GM12874 (cell line): ENCODE data around the gene COBLL1.

Experiments
- CTCF ChIP-seq: IDR thresholded peaks from 2 replicates; pipeline ENCODE4 v1.5.1; 2011; ENCODE audit warnings: low read depth, mild to moderate bottlenecking, control low read depth, low read length, moderate library complexity; ENCODE audit not compliant: insufficient read depth

The COBLL1 gene

GRCh38 chr2:164877927-164878326 lies 36.3 kb upstream of the COBLL1 start:
- TF ChIP-seq CTCF, result no peak

DNA sequence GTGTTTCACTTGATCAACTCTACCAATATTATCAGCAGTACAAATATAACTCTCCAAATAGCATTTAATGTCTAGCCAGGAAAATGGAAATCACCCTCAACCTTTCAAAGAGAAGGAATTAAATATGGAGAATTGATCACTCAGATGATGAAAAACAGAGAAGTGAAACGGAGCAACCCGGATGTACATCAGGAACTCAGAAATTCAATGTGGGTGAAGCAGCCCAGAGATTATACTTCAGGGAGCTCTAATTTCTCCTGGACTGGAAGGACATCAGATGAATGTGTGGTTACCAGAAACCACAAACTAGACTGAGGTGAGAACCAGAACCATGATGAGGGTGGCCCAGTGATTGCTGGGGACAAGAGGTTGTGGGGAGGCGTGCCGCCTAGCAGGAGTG lies 35.5 kb upstream of the COBLL1 start:
- TF ChIP-seq CTCF, result no peak

DNA sequence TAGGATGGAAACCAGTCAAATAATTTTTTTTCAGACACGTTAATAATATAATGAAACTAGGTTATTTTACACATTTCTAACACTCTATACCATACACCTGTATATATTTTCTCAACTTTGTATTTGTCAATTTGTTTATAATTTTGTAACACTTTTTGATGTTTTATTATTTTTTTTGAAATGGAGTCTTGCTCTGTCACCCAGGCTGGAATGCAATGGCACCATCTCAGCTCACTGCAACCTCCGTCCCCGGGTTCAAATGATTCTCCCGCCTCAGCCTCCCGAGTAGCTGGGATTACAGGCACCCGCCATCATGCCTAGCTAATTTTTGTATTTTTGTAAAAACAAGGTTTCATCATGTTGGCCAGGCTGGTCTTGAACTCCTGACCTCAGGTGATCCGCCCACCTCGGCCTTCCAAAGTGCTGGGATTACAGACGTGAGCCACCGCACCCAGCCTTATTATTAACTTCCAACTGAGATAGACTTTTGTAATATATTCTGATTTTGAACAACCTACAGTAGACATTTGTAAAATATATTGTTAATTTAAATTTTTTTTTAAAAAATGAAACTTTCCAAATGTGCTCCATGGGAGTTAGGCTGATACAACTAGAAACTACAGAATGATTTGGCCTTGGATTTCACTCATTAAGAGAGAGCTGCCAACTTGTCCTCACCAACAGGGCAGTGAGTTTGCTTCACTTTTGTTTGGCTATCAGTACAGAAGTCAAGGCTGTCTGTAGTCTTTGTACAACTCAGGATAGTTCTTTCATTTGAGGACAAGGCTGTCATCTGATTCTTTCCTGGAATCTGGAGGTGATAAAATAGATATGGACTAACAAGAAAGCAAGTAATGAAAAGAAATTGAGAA lies 33.9 kb upstream of the COBLL1 start:
- TF ChIP-seq CTCF, result no peak

DNA sequence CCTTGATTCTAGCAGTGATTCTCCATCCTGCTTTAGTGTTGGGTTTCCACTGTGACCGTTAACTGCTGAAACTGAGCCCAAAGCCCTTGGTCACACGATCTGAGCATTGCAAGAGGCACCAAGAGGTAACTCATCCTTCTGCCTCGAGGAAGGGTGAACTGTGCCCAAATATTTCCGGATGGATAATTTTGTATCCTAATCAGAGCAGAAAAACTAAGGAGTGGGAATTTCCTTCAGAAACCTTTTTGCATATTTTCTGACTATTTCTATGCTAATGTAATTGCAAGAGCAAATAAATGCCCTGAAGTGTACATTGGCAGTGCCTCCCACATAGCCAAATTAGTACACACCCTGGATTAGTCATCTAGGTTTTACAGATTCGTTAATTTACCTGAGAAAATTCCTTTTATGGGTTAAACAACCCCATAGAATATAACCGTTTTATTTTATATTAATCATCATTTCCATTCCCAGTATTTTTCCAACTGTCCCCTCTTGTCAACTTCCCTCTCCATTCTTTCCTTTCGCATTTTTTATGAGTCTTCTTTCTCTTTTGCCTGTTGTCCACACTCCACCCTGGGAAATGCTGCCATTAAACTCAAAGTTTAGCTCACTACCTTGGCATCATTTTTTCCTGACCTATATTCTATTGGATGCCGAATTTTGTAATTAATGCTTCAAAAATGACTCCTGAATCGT lies 31.7 kb upstream of the COBLL1 start:
- TF ChIP-seq CTCF, result no peak

- no peak for TF ChIP-seq CTCF
These were observed 29.8 kb upstream of the COBLL1 start for GRCh38 chr2:164871404-164871803.

DNA sequence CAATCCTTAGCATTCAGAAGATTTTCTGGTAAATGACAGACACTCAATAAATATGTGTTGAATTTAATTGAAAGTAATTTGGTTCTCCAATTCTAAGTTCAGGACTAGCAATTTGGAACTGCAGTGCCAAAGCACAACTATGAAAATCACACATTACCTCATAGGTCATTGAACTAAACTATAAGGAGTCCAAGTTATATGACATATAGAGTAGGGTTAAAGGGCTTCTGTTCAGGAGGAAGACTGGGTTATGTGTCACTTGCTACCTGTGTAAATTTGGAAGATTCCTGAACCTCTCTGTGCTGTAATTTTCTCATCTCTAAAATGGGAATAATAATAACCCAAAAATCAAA lies 27.8 kb upstream of the COBLL1 start:
- no peak for TF ChIP-seq CTCF

DNA sequence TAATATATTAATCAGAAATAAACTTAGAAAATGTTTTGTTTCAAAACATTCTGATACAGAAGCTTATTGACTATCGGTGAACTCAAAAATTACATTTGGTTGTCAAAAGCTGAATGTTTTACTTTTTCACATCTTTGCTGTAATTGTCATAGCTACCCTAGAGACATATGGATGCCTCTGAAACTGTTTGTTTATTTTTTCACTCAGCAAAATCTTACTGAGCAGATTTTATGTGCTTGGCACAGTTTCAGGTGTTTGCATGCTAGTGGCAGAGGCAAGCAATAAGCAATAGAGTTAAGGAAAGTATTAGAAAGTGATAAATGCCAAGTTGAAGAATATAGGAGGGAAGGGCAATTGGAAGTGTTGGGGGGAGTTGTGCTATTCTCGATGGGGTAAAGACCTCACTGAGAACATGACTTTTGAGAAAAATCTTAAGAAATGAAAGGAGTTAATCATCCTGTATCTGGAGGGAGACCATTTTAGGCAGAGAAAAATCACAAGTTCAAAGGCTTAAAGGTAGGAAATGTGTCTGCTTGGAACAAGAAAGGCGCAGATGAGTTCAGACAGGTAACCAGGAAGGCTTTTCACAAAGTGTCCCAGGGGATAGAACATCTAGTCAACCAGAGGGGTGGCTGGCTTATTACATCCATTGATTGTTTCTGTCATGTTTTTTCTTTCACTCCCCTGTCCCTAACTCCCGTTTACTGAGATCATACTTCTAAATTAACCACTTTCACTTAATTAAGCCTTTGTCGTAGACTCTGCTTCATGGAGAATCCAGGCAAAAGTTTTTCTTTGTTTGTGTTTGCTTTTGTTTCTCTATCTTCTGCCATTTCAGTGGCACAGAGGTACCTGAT lies 27.2 kb upstream of the COBLL1 start:
- no peak for TF ChIP-seq CTCF
